Fibroblast of lung (primary cell): Measurements from ENCODE around the gene KRTAP5-2. TPM values are rescaled to one million over a fixed set of nuclear protein-coding genes. Genes with fewer than 3 reads are reported as not detected.
"Not testable (repeated sequence)": the region's sequence is repeated elsewhere in the genome, so short reads cannot be mapped to it uniquely, and the experiment has no call there.

Experiments
- DNase-seq, 2 donors: peaks; one replicate each; pipeline versions ENCODE4 v3.0.0 to v3.0.0-alpha.2; 2010; ENCODE audit warnings: low read depth in 2 of 2
- H2AFZ ChIP-seq: 2 replicates; pipeline ENCODE4 v1.5.1; 2012; ENCODE audit warnings: low read length, control low read depth, inconsistent platforms
- H3K27ac ChIP-seq: 2 replicates; pipeline ENCODE4 v1.5.1; 2011; ENCODE audit warnings: low read length, control low read depth; ENCODE audit not compliant: insufficient read depth
- H3K27me3 ChIP-seq: 2 replicates; pipeline ENCODE4 v1.5.1; 2011; ENCODE audit warnings: mild to moderate bottlenecking, low read length; ENCODE audit not compliant: control insufficient read depth, insufficient read depth
- H3K36me3 ChIP-seq: 2 replicates; pipeline ENCODE4 v1.5.1; 2011; ENCODE audit warnings: low read length; ENCODE audit not compliant: control insufficient read depth, insufficient read depth
- H3K4me1 ChIP-seq: 2 replicates; pipeline ENCODE4 v1.5.1; 2011; ENCODE audit warnings: low read length; ENCODE audit not compliant: control insufficient read depth, insufficient read depth; ENCODE audit errors: extremely low read depth
- H3K4me2 ChIP-seq: 2 replicates; pipeline ENCODE4 v1.5.1; 2011; ENCODE audit warnings: low read length, control low read depth; ENCODE audit not compliant: insufficient read depth; ENCODE audit errors: extremely low read depth
- H3K4me3 ChIP-seq, 4 experiments: fragments of 200-600 bp in 1 of 4; sonication (generic) in 1 of 4; replicated peaks in 1 of 4; 2 replicates each; pipeline ENCODE4 v1.5.1; 2011 to 2016; ENCODE audit warnings: low read length in 4 of 4, low read depth in 3 of 4, mild to moderate bottlenecking in 3 of 4, control low read depth in 2 of 4, inconsistent platforms in 1 of 4, mixed read lengths in 1 of 4; ENCODE audit not compliant: insufficient read depth in 1 of 4; ENCODE audit errors: control extremely low read depth in 1 of 4
- H3K79me2 ChIP-seq: 2 replicates; pipeline ENCODE4 v1.5.1; 2012; ENCODE audit warnings: mild to moderate bottlenecking, low read length, inconsistent platforms; ENCODE audit not compliant: control insufficient read depth, insufficient read depth
- H3K9ac ChIP-seq: 2 replicates; pipeline ENCODE4 v1.5.1; 2011; ENCODE audit warnings: mild to moderate bottlenecking, low read length, control low read depth; ENCODE audit not compliant: insufficient read depth
- H3K9me3 ChIP-seq: 2 replicates; pipeline ENCODE4 v1.5.1; 2012; ENCODE audit warnings: low read depth, low read length; ENCODE audit not compliant: control insufficient read depth, insufficient read depth
- H4K20me1 ChIP-seq: 2 replicates; pipeline ENCODE4 v1.5.1; 2011; ENCODE audit warnings: low read length; ENCODE audit not compliant: control insufficient read depth, insufficient read depth; ENCODE audit errors: extremely low read depth
- EZH2 ChIP-seq: IDR thresholded peaks from 2 replicates; pipeline ENCODE4 v1.5.1; 2012; ENCODE audit warnings: low read length, control low read depth, mild to moderate bottlenecking; ENCODE audit errors: missing control alignments
- polyA minus RNA-seq: library from RNA; depleted of rRNA, polyadenylated mRNA; stranded (reverse); fragments of >200 nt; gene quantifications from 2 replicates; pipeline ENCODE4 v1.2.3, GENCODE V29; 2011; ENCODE audit warnings: low replicate concordance
- polyA plus RNA-seq, 2 donors: library from polyadenylated mRNA; depleted of rRNA in 1 of 2; stranded (reverse) in 1 of 2; unstranded in 1 of 2; fragments of >200 nt; gene quantifications; 2 replicates each; pipeline ENCODE4 v1.2.1, GENCODE V29; 2011 to 2012; ENCODE audit warnings: missing spikeins in 1 of 2
- total RNA-seq: library from RNA; depleted of rRNA; stranded (reverse); fragments of >200 nt; gene quantifications from 2 replicates; pipeline ENCODE4 v1.2.1, GENCODE V29; 2014
- TF ChIP-seq, protein P1 (sequence below), 2 donors: IDR thresholded peaks in 1 of 2; conservative IDR thresholded peaks in 1 of 2; 1 replicate in 1 of 2; 2 replicates in 1 of 2; pipeline ENCODE4 v1.5.1; 2011 to 2012; ENCODE audit warnings: low read length in 2 of 2, control low read depth in 1 of 2, inconsistent platforms in 1 of 2, low read depth in 1 of 2, mild to moderate bottlenecking in 1 of 2

The KRTAP5-2 gene, protein sequence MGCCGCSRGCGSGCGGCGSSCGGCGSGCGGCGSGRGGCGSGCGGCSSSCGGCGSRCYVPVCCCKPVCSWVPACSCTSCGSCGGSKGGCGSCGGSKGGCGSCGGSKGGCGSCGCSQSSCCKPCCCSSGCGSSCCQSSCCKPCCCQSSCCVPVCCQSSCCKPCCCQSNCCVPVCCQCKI
- total RNA-seq (not detected in 2 replicates), polyA plus RNA-seq (not detected in 2 replicates), polyA minus RNA-seq (not detected in 2 replicates)
- polyA plus RNA-seq (2012), result not detected in 2 replicates

DNA sequence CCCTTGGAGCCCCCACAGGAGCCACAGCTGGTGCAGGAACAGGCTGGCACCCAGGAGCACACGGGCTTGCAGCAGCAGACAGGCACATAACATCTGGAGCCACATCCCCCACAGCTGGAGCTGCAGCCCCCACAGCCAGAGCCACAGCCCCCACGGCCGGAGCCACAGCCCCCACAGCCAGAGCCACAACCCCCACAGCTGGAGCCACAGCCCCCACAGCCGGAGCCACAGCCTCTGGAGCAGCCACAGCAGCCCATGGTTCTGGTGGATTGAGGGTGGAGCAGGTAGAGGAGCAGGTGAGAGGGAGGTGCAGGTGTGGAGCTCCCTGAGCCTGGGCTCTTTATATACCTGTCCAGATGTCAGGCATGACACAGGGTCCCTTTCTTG, at the start of gene KRTAP5-2:
Gene KRTAP5-2 (minus strand): TSS at position 301 of the 387 bp plus-strand sequence. CDS start 44 bp downstream, at position 257.
- H3K27ac ChIP-seq, result no peak within 1 kb of the TSS
- H3K9ac ChIP-seq, result no peak within 1 kb of the TSS
- no peak within 1 kb of the TSS for H2AFZ ChIP-seq
- TF ChIP-seq EZH2, result no peak
- TF ChIP-seq, protein P1, sequence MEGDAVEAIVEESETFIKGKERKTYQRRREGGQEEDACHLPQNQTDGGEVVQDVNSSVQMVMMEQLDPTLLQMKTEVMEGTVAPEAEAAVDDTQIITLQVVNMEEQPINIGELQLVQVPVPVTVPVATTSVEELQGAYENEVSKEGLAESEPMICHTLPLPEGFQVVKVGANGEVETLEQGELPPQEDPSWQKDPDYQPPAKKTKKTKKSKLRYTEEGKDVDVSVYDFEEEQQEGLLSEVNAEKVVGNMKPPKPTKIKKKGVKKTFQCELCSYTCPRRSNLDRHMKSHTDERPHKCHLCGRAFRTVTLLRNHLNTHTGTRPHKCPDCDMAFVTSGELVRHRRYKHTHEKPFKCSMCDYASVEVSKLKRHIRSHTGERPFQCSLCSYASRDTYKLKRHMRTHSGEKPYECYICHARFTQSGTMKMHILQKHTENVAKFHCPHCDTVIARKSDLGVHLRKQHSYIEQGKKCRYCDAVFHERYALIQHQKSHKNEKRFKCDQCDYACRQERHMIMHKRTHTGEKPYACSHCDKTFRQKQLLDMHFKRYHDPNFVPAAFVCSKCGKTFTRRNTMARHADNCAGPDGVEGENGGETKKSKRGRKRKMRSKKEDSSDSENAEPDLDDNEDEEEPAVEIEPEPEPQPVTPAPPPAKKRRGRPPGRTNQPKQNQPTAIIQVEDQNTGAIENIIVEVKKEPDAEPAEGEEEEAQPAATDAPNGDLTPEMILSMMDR (conservative IDR thresholded peaks at IDR 0.05 in 1 of 2, IDR thresholded peaks at IDR 0.05 in 1 of 2; ENCODE audit: low read depth in 1 of 2, low read length in 2 of 2), result no peak
- no peaks in the 10 kb centered on the region for H3K36me3 ChIP-seq
- H3K9me3 ChIP-seq, result no peaks in the 10 kb centered on the region
- no peak for DNase-seq
- no peaks in the 10 kb centered on the region for H3K4me1 ChIP-seq
- H3K4me2 ChIP-seq, result no peak within 1 kb of the TSS
- no peaks in the 10 kb centered on the region for H4K20me1 ChIP-seq
- H3K27me3 ChIP-seq, result peaks cover 3% of the 10 kb centered on the region
- H3K4me3 ChIP-seq, result no peak within 1 kb of the TSS
- no peaks in the 10 kb centered on the region for H3K79me2 ChIP-seq

DNA sequence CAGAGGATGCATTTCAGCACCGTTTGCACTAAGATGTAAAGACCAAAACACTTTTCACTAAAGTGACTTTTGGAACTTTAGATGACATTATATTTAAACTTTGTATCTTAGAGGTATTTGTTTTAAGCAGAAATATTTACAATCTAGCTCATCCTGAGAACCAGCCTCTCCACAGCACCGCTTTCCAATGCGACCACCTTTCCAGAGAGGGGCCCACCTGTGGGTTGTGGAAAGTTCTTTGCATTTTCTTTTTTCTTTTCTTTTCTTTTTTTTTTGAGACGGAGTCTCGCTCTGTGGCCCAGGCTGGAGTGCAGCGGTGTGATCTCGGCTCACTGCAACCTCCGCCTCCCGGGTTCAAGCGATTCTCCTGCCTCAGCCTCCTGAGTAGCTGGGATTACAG, 48.4 kb upstream of the KRTAP5-2 start:
- H3K27ac ChIP-seq, H3K4me3 ChIP-seq, H3K4me1 ChIP-seq, H3K4me2 ChIP-seq, H2AFZ ChIP-seq, H3K9me3 ChIP-seq, H3K79me2 ChIP-seq, H3K27me3 ChIP-seq, DNase-seq, H3K9ac ChIP-seq, H4K20me1 ChIP-seq, H3K36me3 ChIP-seq: not testable (repeated sequence)

DNA sequence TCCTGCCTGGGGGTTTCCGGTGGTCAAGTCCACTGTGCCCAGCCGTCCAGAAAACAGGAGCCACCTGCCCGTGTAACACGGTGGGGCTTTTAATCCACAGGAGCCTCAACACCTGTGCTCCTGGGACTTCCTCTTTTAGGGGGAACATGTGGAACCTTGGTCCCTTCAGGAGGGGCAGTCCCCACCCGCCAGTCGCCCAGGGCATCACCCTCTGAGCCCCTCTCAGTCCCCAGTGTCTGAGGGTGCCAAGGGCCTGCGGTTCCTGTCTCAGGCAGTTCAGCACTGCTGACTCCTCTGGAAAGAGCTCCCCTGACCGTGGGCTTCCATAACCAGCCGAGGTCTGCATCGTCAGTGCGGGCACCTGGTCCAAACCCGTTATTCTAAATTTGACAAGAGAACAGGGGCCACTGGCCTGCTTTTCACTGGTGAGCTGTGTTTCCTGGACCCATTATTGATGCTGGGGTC, 47.3 kb upstream of the KRTAP5-2 start:
- Histone ChIP-seq H3K9me3 (no peaks in the 10 kb centered on the region), H3K79me2 (no peaks in the 10 kb centered on the region), H3K4me3 (no peak overlapping the region), H2AFZ (no peak overlapping the region), H3K36me3 (no peaks in the 10 kb centered on the region), H3K27me3 (no peaks in the 10 kb centered on the region), H3K27ac (no peak overlapping the region), H3K4me1 (no peaks in the 10 kb centered on the region), H4K20me1 (no peaks in the 10 kb centered on the region), H3K4me2 (no peak overlapping the region), H3K9ac (no peak overlapping the region)
- TF ChIP-seq, protein P1 (conservative IDR thresholded peaks at IDR 0.05 in 1 of 2, IDR thresholded peaks at IDR 0.05 in 1 of 2; ENCODE audit: low read depth in 1 of 2, low read length in 2 of 2), result no peak
- TF ChIP-seq EZH2, result no peak
- no peak for DNase-seq
